Fibroblast of lung (primary cell): Measurements from ENCODE around the gene C5orf46. TPM values are rescaled to one million over a fixed set of nuclear protein-coding genes. Genes with fewer than 3 reads are reported as not detected.
"Not testable (repeated sequence)": the region's sequence is repeated elsewhere in the genome, so short reads cannot be mapped to it uniquely, and the experiment has no call there.

Experiments used
- DNase-seq, 2 donors: peaks; one replicate each; pipeline versions ENCODE4 v3.0.0 to v3.0.0-alpha.2; 2010; ENCODE audit warnings: low read depth in 2 of 2
- H2AFZ ChIP-seq: 2 replicates; pipeline ENCODE4 v1.5.1; 2012; ENCODE audit warnings: low read length, control low read depth, inconsistent platforms
- H3K27ac ChIP-seq: 2 replicates; pipeline ENCODE4 v1.5.1; 2011; ENCODE audit warnings: low read length, control low read depth; ENCODE audit not compliant: insufficient read depth
- H3K27me3 ChIP-seq: 2 replicates; pipeline ENCODE4 v1.5.1; 2011; ENCODE audit warnings: mild to moderate bottlenecking, low read length; ENCODE audit not compliant: control insufficient read depth, insufficient read depth
- H3K36me3 ChIP-seq: 2 replicates; pipeline ENCODE4 v1.5.1; 2011; ENCODE audit warnings: low read length; ENCODE audit not compliant: control insufficient read depth, insufficient read depth
- H3K4me1 ChIP-seq: 2 replicates; pipeline ENCODE4 v1.5.1; 2011; ENCODE audit warnings: low read length; ENCODE audit not compliant: control insufficient read depth, insufficient read depth; ENCODE audit errors: extremely low read depth
- H3K4me2 ChIP-seq: 2 replicates; pipeline ENCODE4 v1.5.1; 2011; ENCODE audit warnings: low read length, control low read depth; ENCODE audit not compliant: insufficient read depth; ENCODE audit errors: extremely low read depth
- H3K4me3 ChIP-seq, 4 experiments: fragments of 200-600 bp in 1 of 4; sonication (generic) in 1 of 4; replicated peaks in 1 of 4; 2 replicates each; pipeline ENCODE4 v1.5.1; 2011 to 2016; ENCODE audit warnings: low read length in 4 of 4, low read depth in 3 of 4, mild to moderate bottlenecking in 3 of 4, control low read depth in 2 of 4, inconsistent platforms in 1 of 4, mixed read lengths in 1 of 4; ENCODE audit not compliant: insufficient read depth in 1 of 4; ENCODE audit errors: control extremely low read depth in 1 of 4
- H3K79me2 ChIP-seq: 2 replicates; pipeline ENCODE4 v1.5.1; 2012; ENCODE audit warnings: mild to moderate bottlenecking, low read length, inconsistent platforms; ENCODE audit not compliant: control insufficient read depth, insufficient read depth
- H3K9ac ChIP-seq: 2 replicates; pipeline ENCODE4 v1.5.1; 2011; ENCODE audit warnings: mild to moderate bottlenecking, low read length, control low read depth; ENCODE audit not compliant: insufficient read depth
- H3K9me3 ChIP-seq: 2 replicates; pipeline ENCODE4 v1.5.1; 2012; ENCODE audit warnings: low read depth, low read length; ENCODE audit not compliant: control insufficient read depth, insufficient read depth
- H4K20me1 ChIP-seq: 2 replicates; pipeline ENCODE4 v1.5.1; 2011; ENCODE audit warnings: low read length; ENCODE audit not compliant: control insufficient read depth, insufficient read depth; ENCODE audit errors: extremely low read depth
- EZH2 ChIP-seq: IDR thresholded peaks from 2 replicates; pipeline ENCODE4 v1.5.1; 2012; ENCODE audit warnings: low read length, control low read depth, mild to moderate bottlenecking; ENCODE audit errors: missing control alignments
- polyA plus RNA-seq, 2 donors: library from polyadenylated mRNA; depleted of rRNA in 1 of 2; stranded (reverse) in 1 of 2; unstranded in 1 of 2; fragments of >200 nt; gene quantifications; 2 replicates each; pipeline ENCODE4 v1.2.1, GENCODE V29; 2011 to 2012; ENCODE audit warnings: missing spikeins in 1 of 2
- total RNA-seq: library from RNA; depleted of rRNA; stranded (reverse); fragments of >200 nt; gene quantifications from 2 replicates; pipeline ENCODE4 v1.2.1, GENCODE V29; 2014
- TF ChIP-seq, protein P1 (sequence below), 2 donors: IDR thresholded peaks in 1 of 2; conservative IDR thresholded peaks in 1 of 2; 1 replicate in 1 of 2; 2 replicates in 1 of 2; pipeline ENCODE4 v1.5.1; 2011 to 2012; ENCODE audit warnings: low read length in 2 of 2, control low read depth in 1 of 2, inconsistent platforms in 1 of 2, low read depth in 1 of 2, mild to moderate bottlenecking in 1 of 2

The C5orf46 gene
- total and polyA plus RNA-seq, 2 donors (not counting 1 experiment from before 2014, with no cell fraction given) = not detected

DNA sequence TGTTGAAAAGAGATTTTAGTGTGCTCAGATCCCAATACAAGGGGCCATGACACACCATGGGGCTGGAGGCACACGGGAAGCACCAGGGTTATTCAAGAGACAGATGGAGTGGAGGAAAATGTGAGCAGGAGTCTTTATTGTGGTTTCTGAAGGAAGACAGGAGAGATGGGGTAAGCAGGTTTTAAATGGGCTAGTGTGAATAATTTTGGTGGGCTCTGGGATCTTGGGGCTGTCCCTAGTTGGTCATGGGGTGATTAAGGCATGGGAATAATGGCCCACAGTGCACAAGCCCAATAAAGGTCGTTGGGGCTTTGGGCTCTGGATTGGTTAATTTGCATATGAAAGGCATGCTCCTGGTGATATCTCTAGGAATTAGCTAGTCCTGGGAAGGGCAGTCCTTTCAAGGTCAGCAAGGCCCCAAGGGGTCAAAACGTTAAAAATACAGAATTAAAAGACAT is 31.4 kb downstream of the C5orf46 start:
- Histone ChIP-seq H3K4me1 (no peaks in the 10 kb centered on the region), H3K27ac (no peak overlapping the region), H3K4me2 (no peak overlapping the region), H3K9ac (no peak overlapping the region), H3K79me2 (no peaks in the 10 kb centered on the region), H2AFZ (no peak overlapping the region), H3K4me3 (no peak overlapping the region), H3K9me3 (no peaks in the 10 kb centered on the region), H4K20me1 (no peaks in the 10 kb centered on the region), H3K36me3 (no peaks in the 10 kb centered on the region), H3K27me3 (no peaks in the 10 kb centered on the region)
- TF ChIP-seq, protein P1, sequence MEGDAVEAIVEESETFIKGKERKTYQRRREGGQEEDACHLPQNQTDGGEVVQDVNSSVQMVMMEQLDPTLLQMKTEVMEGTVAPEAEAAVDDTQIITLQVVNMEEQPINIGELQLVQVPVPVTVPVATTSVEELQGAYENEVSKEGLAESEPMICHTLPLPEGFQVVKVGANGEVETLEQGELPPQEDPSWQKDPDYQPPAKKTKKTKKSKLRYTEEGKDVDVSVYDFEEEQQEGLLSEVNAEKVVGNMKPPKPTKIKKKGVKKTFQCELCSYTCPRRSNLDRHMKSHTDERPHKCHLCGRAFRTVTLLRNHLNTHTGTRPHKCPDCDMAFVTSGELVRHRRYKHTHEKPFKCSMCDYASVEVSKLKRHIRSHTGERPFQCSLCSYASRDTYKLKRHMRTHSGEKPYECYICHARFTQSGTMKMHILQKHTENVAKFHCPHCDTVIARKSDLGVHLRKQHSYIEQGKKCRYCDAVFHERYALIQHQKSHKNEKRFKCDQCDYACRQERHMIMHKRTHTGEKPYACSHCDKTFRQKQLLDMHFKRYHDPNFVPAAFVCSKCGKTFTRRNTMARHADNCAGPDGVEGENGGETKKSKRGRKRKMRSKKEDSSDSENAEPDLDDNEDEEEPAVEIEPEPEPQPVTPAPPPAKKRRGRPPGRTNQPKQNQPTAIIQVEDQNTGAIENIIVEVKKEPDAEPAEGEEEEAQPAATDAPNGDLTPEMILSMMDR (conservative IDR thresholded peaks at IDR 0.05 in 1 of 2, IDR thresholded peaks at IDR 0.05 in 1 of 2; ENCODE audit: low read depth in 1 of 2, low read length in 2 of 2) = no peak
- TF ChIP-seq EZH2 = no peak
- DNase-seq = no peak

DNA sequence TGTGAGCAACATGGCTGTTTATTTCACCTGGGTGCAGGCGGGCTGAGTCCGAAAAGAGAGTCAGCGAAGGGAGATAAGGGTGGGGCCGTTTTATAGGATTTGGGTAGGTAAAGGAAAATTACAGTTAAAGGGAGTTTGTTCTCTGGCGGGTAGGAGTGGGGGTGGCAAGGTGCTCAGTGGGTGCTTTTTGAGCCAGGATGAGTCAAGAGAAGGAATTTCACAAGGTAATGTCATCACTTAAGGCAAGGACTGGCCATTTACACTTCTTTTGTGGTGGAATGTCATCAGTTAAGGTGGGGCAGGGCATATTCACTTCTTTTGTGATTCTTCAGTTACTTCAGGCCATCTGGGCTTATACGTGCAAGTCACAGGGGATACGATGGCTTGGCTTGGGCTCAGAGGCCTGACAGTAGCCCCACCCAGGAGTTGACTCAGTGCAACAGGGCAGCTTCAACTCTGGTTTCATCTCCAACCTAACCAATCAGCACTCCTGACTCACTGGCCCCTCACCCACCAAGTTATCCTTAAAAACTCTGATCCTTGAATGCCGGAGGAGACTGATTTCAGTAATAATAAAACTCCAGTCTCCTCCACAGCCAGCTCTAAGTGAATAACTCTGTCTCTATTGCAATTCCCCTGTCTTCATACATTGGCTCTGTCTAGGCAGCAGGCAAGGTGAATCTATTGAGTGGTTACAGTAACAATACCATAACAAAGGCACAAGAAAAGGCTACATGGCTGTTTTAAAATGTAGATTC is 32.0 kb downstream of the C5orf46 start:
- not testable (repeated sequence) for H3K36me3 ChIP-seq, H3K27ac ChIP-seq, H3K4me2 ChIP-seq, H4K20me1 ChIP-seq, H3K9ac ChIP-seq, H2AFZ ChIP-seq, H3K27me3 ChIP-seq, H3K9me3 ChIP-seq, DNase-seq, H3K4me3 ChIP-seq, H3K4me1 ChIP-seq, H3K79me2 ChIP-seq

DNA sequence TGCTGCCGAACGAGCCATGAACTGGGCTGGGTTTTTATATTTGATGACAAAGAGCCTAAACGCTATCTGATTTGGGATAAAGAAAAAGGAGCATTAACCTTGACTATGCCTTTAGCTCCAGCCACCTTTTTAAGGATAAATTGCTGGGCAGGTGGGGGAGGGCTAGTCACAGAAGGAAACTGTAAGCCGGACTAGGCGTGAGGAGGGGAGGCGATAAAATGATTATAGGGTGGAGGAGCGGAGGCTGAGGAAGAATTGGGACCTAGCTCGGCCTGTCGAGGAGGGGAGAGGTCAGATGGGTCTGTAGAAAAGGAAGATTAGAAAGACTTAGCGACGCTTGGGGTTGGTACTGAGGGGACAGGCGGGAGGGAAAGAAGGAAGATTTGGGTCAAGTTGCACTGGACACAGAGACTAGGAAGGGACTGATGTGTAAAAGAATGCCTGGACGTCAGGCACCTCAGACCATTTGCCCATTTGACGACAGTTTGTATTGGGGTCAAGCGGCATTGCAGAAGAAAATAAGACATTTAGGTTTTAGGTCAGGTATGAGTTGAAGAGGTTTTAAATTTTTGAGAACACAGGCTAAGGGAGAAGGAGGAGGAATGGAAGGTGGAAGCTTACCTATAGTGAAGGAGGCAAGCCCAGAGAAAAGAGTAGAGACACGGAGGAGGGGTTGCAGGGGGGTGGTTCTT is 33.4 kb downstream of the C5orf46 start:
- not testable (repeated sequence) for H3K4me1 ChIP-seq, H3K9ac ChIP-seq, H2AFZ ChIP-seq, H3K4me2 ChIP-seq, H3K79me2 ChIP-seq, H3K36me3 ChIP-seq, DNase-seq, H4K20me1 ChIP-seq, H3K9me3 ChIP-seq, H3K4me3 ChIP-seq, H3K27ac ChIP-seq, H3K27me3 ChIP-seq

DNA sequence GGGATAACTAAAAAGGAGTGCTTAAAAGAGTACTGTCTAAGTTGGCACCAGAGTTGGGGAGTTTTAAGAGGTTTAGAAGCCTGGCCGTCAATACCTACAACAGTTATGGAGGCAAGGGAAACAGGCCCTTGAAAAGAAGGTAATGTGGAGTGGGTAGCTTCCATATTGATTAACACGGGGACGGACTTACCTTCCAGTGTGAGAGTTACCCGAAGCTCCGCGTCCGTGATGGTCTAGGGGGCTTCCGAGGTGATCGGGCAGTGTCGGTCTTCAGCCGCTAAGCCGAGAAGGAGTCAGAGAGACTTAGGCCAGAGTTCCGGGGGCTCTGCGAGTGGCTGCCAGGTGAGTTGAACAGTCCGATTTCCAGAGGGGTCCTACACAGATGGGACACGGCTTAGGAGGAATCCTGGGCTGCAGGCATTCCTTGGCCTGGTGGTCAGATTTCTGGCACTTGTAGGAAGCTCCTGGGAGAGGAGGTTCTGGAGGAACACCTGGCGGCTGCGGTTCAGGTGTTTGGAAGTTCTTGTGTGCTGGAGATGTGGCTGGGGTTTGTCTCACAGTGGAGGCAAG is 34.3 kb downstream of the C5orf46 start:
- H3K27me3 ChIP-seq, H3K27ac ChIP-seq, DNase-seq, H3K9ac ChIP-seq, H3K4me2 ChIP-seq, H3K79me2 ChIP-seq, H2AFZ ChIP-seq, H3K36me3 ChIP-seq, H4K20me1 ChIP-seq, H3K9me3 ChIP-seq, H3K4me3 ChIP-seq, H3K4me1 ChIP-seq: not testable (repeated sequence)

DNA sequence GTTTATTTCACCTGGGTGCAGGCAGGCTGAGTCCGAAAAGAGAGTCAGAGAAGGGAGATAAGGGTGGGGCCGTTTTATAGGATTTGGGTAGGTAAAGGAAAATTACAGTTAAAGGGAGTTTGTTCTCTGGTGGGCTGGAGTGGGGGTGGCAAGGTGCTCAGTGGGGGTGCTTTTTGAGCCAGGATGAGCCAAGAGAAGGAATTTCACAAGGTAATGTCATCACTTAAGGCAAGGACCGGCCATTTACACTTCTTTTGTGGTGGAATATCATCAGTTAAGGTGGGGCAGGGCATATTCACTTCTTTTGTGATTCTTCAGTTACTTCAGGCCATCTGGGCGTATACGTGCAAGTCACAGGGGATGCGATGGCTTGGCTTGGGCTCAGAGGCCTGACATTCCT is 36.4 kb downstream of the C5orf46 start:
- not testable (repeated sequence) for H4K20me1 ChIP-seq, H3K4me1 ChIP-seq, H3K27me3 ChIP-seq, H3K4me2 ChIP-seq, DNase-seq, H3K36me3 ChIP-seq, H2AFZ ChIP-seq, H3K9ac ChIP-seq, H3K9me3 ChIP-seq, H3K79me2 ChIP-seq, H3K27ac ChIP-seq, H3K4me3 ChIP-seq
